ENCODE results near the gene BCAS3.
A peak's percentile ranks its signal among the peaks of the same experiment; 100 is the strongest.

The BCAS3 gene

GRCh38 chr17:61405686-61406536, 728.3 kb downstream of the BCAS3 start:
- no peak for DNase-seq

GRCh38 chr17:61406537-61406845, 728.8 kb downstream of the BCAS3 start:
- no peak for DNase-seq

GRCh38 chr17:61406971-61407911, 729.6 kb downstream of the BCAS3 start:
- DNase-seq = no peak

- DNase-seq = no peak
These were observed 730.7 kb downstream of the BCAS3 start for GRCh38 chr17:61408151-61409041.

GRCh38 chr17:61409301-61410112, 731.9 kb downstream of the BCAS3 start:
- DNase-seq = peak; percentile 44

DNA sequence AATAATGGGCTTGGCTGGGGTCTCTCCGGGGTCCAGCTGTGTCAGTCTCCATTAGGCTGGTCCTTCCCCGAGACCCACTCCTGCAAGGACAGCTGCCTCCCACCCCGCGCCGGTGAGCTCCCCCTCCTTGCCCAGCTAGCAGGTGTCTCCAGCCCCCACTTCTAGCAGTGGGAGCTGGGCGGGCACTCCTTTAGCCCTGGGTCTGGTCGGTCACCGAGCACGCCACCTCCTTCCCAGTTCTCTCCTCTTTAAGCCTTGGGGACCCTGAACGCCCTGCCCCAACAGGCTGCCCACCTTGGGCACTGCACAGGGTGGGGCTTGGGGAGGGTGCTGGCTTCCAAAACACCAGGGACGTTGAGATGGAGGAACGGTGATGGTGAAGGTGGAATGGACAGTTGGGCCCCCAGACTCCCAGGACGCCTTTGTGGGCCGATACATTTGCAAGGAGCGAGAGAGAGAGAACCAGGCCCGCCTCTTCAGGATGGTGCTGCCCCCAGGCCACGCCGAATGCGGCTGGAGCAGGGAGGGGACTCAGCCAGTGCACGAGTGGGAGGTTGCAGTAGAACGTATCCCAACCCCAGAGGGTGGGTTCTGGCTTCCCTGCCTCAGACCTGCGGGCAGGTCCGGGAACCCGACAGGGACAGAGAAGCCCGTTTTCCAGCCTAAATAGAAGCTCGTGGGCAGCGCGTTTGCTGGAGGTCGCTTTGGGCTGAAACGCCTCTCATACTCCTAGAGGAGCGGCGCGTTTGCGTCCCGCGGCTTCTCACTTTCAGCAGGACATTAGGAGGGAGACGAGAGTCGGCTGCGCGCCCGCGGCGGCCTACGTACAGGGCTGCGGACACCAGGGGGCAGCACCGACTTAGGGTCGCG, 732.7 kb downstream of the BCAS3 start:
- no peak for DNase-seq

DNA sequence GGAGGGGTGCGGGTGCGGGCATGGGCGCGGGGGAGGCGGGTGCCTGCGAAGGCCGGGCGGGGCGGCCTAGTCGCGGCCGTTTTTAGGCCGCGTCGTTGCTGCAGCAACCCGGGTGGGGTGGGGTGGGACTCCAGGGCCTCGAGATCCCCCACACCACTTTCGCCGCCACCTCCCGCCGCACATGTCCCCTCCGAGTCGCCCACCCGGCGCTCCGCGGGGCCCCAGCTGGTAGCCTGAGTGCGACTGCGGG, 733.3 kb downstream of the BCAS3 start:
- no peak for DNase-seq

DNA sequence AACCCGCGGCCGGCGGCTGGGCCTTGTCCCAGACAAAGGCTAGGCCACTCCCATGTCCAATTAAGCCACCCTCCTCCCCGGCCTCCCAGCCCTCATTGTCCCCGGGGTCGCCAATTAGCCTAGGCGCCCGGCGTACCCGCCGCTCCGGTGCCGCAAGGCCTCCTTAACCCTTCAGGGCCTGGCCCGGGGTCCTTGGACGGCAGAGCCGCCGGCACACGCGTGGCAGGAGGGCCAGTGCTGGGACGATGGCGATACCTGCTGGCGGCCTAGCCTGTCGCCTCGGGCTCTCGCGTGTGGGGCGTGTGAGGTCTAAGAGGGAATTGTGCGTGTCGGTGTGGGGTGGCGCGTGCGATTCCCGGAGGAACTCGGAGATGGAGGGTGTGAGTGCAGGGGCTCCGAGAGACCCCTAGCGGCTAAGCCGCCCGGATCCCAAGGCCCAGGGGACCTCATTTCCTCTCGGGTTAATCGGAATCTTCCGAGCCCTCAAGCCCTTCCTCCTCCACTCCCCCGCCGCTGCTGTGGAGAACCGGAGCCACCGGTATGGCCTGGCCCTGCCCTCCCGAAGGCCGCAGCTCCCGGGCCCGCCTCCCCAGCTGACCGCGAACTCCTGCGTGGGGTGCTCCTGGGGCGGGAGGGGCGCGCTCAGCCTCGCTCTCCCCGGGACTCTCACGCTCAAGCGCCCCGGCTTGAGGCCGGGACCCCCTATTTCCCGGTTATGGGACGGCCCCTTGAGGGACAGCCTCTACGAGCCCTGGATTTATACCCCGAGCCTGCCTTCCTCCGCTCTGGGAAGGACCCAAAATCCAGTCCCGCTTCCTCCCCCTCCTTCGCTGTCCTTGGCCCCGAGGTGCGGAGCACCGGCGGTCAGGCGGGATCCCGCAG, 733.9 kb downstream of the BCAS3 start:
- DNase-seq = no peak

GRCh38 chr17:61412143-61412859, 734.6 kb downstream of the BCAS3 start:
- DNase-seq = peak; percentile 69

- no peak for DNase-seq
These were observed 735.4 kb downstream of the BCAS3 start for GRCh38 chr17:61412860-61413660.

DNA sequence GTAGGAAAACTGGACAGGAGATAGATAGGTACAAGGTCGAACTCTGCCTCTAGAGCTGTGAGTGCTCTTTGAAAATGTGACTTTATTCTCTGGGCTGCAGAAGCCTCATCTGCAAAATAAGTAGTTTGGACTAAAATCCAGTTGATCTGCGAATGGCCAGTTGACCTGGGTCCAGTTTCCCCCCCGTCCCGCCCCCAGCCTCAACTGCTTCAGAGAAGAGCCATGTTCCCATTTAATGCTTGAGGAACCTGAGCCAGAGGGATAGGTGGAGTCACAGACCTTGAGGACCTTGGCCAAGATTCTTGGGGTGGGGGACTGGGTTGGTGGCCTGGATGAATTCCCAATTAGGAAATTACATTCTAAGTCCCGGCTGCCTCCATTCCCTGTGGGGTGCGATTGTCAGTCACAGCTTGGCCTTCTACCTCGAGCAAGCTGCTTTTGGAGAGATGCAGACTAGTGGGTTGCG, 736.0 kb downstream of the BCAS3 start:
- DNase-seq = no peak

DNA sequence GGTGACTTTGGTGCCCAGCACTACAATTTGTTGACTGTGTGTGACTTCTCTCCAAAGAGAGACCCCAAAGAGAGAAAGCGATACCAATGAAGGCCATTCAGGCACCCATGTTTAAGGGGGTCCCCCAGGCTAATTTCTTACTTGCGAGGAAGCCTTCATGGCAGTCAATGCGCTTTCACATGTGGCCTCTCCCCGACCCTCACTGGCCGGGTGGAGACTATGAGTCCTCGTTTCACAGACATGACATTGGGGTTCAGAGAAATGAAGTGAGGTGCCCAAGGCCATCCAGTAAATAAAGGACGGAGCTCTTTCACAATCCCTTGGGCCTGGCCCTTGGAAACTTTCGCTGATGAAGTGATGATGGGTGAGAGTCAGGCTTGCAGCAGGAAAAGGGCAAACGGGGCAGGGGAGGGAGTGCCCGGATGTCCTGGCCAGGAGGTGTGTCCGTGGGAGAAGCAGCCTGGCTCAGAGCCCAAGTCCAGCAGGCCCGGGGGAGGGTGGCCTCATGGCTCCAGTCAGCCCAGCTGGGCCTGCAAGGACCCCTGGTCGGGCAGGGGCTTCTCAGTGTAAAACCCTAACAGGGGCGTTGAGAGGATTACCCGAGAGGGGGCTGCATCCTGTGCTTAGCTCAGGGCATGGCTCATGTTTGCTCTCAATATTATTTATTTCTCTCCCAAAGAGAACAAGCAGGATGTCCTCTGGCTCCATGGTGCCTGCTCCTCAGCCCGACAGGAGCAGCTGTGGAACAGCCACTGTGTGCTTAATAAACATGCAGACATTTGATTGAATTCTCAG, 736.7 kb downstream of the BCAS3 start:
- no peak for DNase-seq

GRCh38 chr17:61414936-61415251, 737.2 kb downstream of the BCAS3 start:
- DNase-seq = no peak

- DNase-seq = no peak
These were observed 737.9 kb downstream of the BCAS3 start for GRCh38 chr17:61415374-61416210.

DNA sequence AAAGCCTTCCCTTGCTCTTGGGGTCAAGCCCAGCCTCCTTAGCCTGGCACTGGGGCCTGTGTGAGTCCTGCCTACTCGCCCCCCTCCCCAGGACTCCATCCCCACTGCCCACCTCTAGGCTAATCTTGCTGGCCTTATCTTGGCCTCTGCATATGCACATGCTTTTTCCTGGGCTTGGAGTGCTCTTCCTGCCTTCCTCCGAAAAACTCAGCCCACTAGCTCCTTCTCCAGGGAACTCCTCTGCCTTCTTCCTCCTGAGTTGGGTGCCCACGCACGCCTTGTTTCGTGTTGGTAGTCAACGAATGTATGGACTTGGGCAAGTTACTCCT, 738.5 kb downstream of the BCAS3 start:
- DNase-seq = no peak

DNA sequence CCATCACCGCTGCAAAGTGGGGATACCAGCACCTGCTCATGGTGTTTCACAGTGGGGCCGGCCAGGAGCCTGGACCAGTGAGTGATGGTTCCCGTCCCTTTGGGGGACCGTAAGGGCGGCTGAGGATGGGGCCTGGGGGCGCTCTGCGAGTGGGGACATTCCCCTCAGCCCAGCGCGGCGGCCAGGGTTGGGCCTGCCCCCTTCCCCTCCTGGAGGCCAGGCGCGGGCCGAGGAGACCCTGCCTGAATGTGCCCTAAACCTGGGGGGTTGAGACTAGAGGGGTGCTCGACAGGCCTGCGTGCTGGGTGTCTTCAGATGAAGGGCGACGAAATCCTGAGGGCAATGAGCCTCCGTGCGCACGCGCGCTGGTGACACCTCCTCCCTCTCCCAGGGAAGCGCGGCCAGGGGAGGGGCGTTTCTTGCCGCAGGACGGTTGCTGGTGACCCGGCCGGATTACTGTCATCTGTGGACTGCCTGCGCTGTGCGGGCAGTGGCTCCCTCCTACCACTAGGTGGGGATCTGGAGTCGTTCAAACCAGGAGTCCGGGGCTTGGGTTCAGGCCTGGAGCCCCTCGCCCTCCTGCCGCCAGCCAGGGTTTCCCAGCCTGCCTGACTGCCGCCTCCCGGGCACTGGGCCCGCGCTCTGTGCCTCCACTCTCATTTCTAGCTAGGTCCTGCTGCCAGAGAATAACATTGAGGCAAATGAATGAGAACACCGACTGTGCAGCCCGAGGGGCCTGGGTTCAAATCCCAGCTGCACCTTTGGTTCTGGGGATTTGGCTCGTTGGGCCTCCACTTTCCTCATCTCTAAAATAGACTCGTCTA, 739.1 kb downstream of the BCAS3 start:
- peak; percentile 23 for DNase-seq
